Right lobe of liver (tissue), 4 donors: Measurements from ENCODE around the gene NTN1.

Experiments used
- CTCF ChIP-seq, 4 donors: fragments of 200-600 bp in 3 of 4; fragments of 450-650 bp in 1 of 4; IDR thresholded peaks; one replicate each; pipeline versions ENCODE4 v1.5.1 to v1.8.0; 2016 to 2022; ENCODE audit warnings: antibody characterized with exemption in 4 of 4, mild to moderate bottlenecking in 2 of 4
- POLR2A ChIP-seq: fragments of 450-650 bp; IDR thresholded peaks from one replicate; pipeline ENCODE4 v1.6.1; 2017; ENCODE audit warnings: antibody characterized with exemption, mild to moderate bottlenecking
- donor health status: DM: no; HTN: no; CAD: no.
- donor health status: DM: no; HTN: no; CAD: no.
- donor health status: DM: no; HTN: yes; CAD: no.

GRCh38 chr17:9174779-9175574 lies 153.7 kb downstream of the NTN1 start:
- TF ChIP-seq CTCF (IDR thresholded peaks at IDR 0.05), result no peak
- no peak for TF ChIP-seq POLR2A
